ENCODE measurements around the gene PPP1R16B. TPM values are rescaled to one million over a fixed set of nuclear protein-coding genes. Genes with fewer than 3 reads are reported as not detected.

PPP1R16B gene
- total RNA-seq, 2 donors from 2014 or later = 45.6 to 60.9 TPM

GRCh38 chr20:38896009-38896594 lies 90.6 kb downstream of the PPP1R16B start:
- Mint-ChIP-seq H3K27ac (peak overlapping the region; percentile 80), H3K27me3 (no peaks in the 10 kb centered on the region), H3K36me3 (ENCODE audit: low read depth) (peaks cover 9% of the 10 kb centered on the region), H3K4me1 (peaks cover 26% of the 10 kb centered on the region), H3K4me3 (peak overlapping the region; percentile 53)
- no peaks in the 10 kb centered on the region for H3K9me3 ChIP-seq (ENCODE audit: control insufficient read depth, low read length, poor library complexity, severe bottlenecking)
- ATAC-seq (no peak), DNase-seq (no peak)

GRCh38 chr20:38897267-38897666 lies 91.8 kb downstream of the PPP1R16B start:
- Mint-ChIP-seq H3K36me3 (ENCODE audit: low read depth) (peaks cover 12% of the 10 kb centered on the region), H3K4me1 (peaks cover 26% of the 10 kb centered on the region)

GRCh38 chr20:38900606-38901005 lies 95.1 kb downstream of the PPP1R16B start:
- H3K9me3 ChIP-seq (ENCODE audit: control insufficient read depth, low read length, poor library complexity, severe bottlenecking) = no peaks in the 10 kb centered on the region
- Mint-ChIP-seq H3K4me3 (no peak overlapping the region), H3K27ac (peak overlapping the region; percentile 51), H3K27me3 (no peaks in the 10 kb centered on the region), H3K4me1 (peaks cover 8% of the 10 kb centered on the region), H3K36me3 (ENCODE audit: low read depth) (peaks cover 21% of the 10 kb centered on the region)
- ATAC-seq (no peak), DNase-seq (no peak)

More at GRCh38 chr20:38897267-38897666, 91.8 kb downstream of the PPP1R16B start:
- no peak overlapping the region for H3K4me3 Mint-ChIP-seq
- peak overlapping the region; percentile 80 for H3K27ac Mint-ChIP-seq
- ATAC-seq = no peak
- DNase-seq = no peak
- no peaks in the 10 kb centered on the region for H3K9me3 ChIP-seq (ENCODE audit: control insufficient read depth, low read length, poor library complexity, severe bottlenecking)
- no peaks in the 10 kb centered on the region for H3K27me3 Mint-ChIP-seq

GRCh38 chr20:38902601-38903000 lies 97.1 kb downstream of the PPP1R16B start:
- no peak overlapping the region for H3K4me3 Mint-ChIP-seq
- no peak for ATAC-seq
- peak overlapping the region; percentile 54 for H3K27ac Mint-ChIP-seq
- peaks cover 24% of the 10 kb centered on the region for H3K36me3 Mint-ChIP-seq (ENCODE audit: low read depth)
- peaks cover 11% of the 10 kb centered on the region for H3K4me1 Mint-ChIP-seq
- no peaks in the 10 kb centered on the region for H3K27me3 Mint-ChIP-seq
- no peak for DNase-seq
- no peaks in the 10 kb centered on the region for H3K9me3 ChIP-seq (ENCODE audit: control insufficient read depth, low read length, poor library complexity, severe bottlenecking)

- ATAC-seq (no peak), DNase-seq (no peak)
- H3K9me3 ChIP-seq (ENCODE audit: control insufficient read depth, low read length, poor library complexity, severe bottlenecking) = no peaks in the 10 kb centered on the region
- H3K27ac Mint-ChIP-seq = peak overlapping the region; percentile 29
- no peaks in the 10 kb centered on the region for H3K27me3 Mint-ChIP-seq
- H3K4me3 Mint-ChIP-seq = no peak overlapping the region
- peaks cover 28% of the 10 kb centered on the region for H3K36me3 Mint-ChIP-seq (ENCODE audit: low read depth)
- H3K4me1 Mint-ChIP-seq = peaks cover 13% of the 10 kb centered on the region
These were observed 97.8 kb downstream of the PPP1R16B start for GRCh38 chr20:38903335-38903734.

GRCh38 chr20:38905375-38905774 lies 99.9 kb downstream of the PPP1R16B start:
- H3K4me3 Mint-ChIP-seq = no peak overlapping the region
- H3K36me3 Mint-ChIP-seq (ENCODE audit: low read depth) = peaks cover 28% of the 10 kb centered on the region
- H3K9me3 ChIP-seq (ENCODE audit: control insufficient read depth, low read length, poor library complexity, severe bottlenecking) = no peaks in the 10 kb centered on the region
- ATAC-seq (no peak), DNase-seq (no peak)
- H3K4me1 Mint-ChIP-seq = peaks cover 13% of the 10 kb centered on the region
- no peaks in the 10 kb centered on the region for H3K27me3 Mint-ChIP-seq
- peak overlapping the region; percentile 90 for H3K27ac Mint-ChIP-seq

- Mint-ChIP-seq H3K27ac (peak overlapping the region; percentile 65), H3K27me3 (no peaks in the 10 kb centered on the region), H3K36me3 (ENCODE audit: low read depth) (peaks cover 24% of the 10 kb centered on the region), H3K4me3 (no peak overlapping the region), H3K4me1 (peaks cover 13% of the 10 kb centered on the region)
- H3K9me3 ChIP-seq (ENCODE audit: control insufficient read depth, low read length, poor library complexity, severe bottlenecking) = no peaks in the 10 kb centered on the region
- no peak for DNase-seq
- ATAC-seq = no peak
These were observed 102.6 kb downstream of the PPP1R16B start for GRCh38 chr20:38907918-38908677.

GRCh38 chr20:38915355-38915754 lies 109.9 kb downstream of the PPP1R16B start:
- Mint-ChIP-seq H3K36me3 (ENCODE audit: low read depth) (peaks cover 7% of the 10 kb centered on the region), H3K4me3 (no peak overlapping the region), H3K27me3 (no peaks in the 10 kb centered on the region), H3K4me1 (no peaks in the 10 kb centered on the region), H3K27ac (no peak overlapping the region)
- DNase-seq (no peak), ATAC-seq (no peak)
- no peaks in the 10 kb centered on the region for H3K9me3 ChIP-seq (ENCODE audit: control insufficient read depth, low read length, poor library complexity, severe bottlenecking)

- Mint-ChIP-seq H3K27me3 (no peaks in the 10 kb centered on the region), H3K4me1 (no peaks in the 10 kb centered on the region), H3K27ac (peak overlapping the region; percentile 6), H3K4me3 (no peak overlapping the region), H3K36me3 (ENCODE audit: low read depth) (peaks cover 7% of the 10 kb centered on the region)
- ATAC-seq (no peak), DNase-seq (no peak)
- no peaks in the 10 kb centered on the region for H3K9me3 ChIP-seq (ENCODE audit: control insufficient read depth, low read length, poor library complexity, severe bottlenecking)
These were observed 112.2 kb downstream of the PPP1R16B start for GRCh38 chr20:38917657-38918056.

- Mint-ChIP-seq H3K36me3 (ENCODE audit: low read depth) (peaks cover 7% of the 10 kb centered on the region), H3K4me1 (no peaks in the 10 kb centered on the region), H3K4me3 (peak overlapping the region; percentile 5), H3K27me3 (no peaks in the 10 kb centered on the region), H3K27ac (no peak overlapping the region)
- H3K9me3 ChIP-seq (ENCODE audit: control insufficient read depth, low read length, poor library complexity, severe bottlenecking) = no peaks in the 10 kb centered on the region
- ATAC-seq = no peak
- no peak for DNase-seq
These were observed 112.7 kb downstream of the PPP1R16B start for GRCh38 chr20:38918172-38918571.

- H3K36me3 Mint-ChIP-seq (ENCODE audit: low read depth) = peaks cover 5% of the 10 kb centered on the region
These were observed 114.2 kb downstream of the PPP1R16B start for GRCh38 chr20:38919683-38920082.

GRCh38 chr20:38920411-38920810 lies 114.9 kb downstream of the PPP1R16B start:
- Mint-ChIP-seq H3K4me1 (peaks cover 3% of the 10 kb centered on the region), H3K4me3 (no peak overlapping the region)

More at GRCh38 chr20:38919683-38920082, 114.2 kb downstream of the PPP1R16B start:
- Mint-ChIP-seq H3K27me3 (no peaks in the 10 kb centered on the region), H3K4me3 (no peak overlapping the region), H3K27ac (no peak overlapping the region), H3K4me1 (no peaks in the 10 kb centered on the region)
- no peak for DNase-seq
- H3K9me3 ChIP-seq (ENCODE audit: control insufficient read depth, low read length, poor library complexity, severe bottlenecking) = no peaks in the 10 kb centered on the region
- no peak for ATAC-seq

GRCh38 chr20:38920851-38921250 lies 115.4 kb downstream of the PPP1R16B start:
- H3K9me3 ChIP-seq (ENCODE audit: control insufficient read depth, low read length, poor library complexity, severe bottlenecking) = no peaks in the 10 kb centered on the region
- H3K27ac Mint-ChIP-seq = no peak overlapping the region
- DNase-seq (no peak), ATAC-seq (no peak)
- H3K4me1 Mint-ChIP-seq = peaks cover 6% of the 10 kb centered on the region
- peaks cover 5% of the 10 kb centered on the region for H3K36me3 Mint-ChIP-seq (ENCODE audit: low read depth)
- H3K4me3 Mint-ChIP-seq = no peak overlapping the region
- no peaks in the 10 kb centered on the region for H3K27me3 Mint-ChIP-seq

More at GRCh38 chr20:38920411-38920810, 114.9 kb downstream of the PPP1R16B start:
- H3K9me3 ChIP-seq (ENCODE audit: control insufficient read depth, low read length, poor library complexity, severe bottlenecking) = no peaks in the 10 kb centered on the region
- ATAC-seq (no peak), DNase-seq (no peak)
- Mint-ChIP-seq H3K27me3 (no peaks in the 10 kb centered on the region), H3K36me3 (ENCODE audit: low read depth) (peaks cover 5% of the 10 kb centered on the region), H3K27ac (no peak overlapping the region)

Measured in T-helper 17 cell (primary cell).